ENCODE results near the gene WDFY1. TPM values are rescaled to one million over a fixed set of nuclear protein-coding genes. Genes with fewer than 3 reads are reported as not detected.

Gene WDFY1
- total and polyA plus RNA-seq, 11 donors: 5.6 to 30.5 (median 14.2) TPM

GRCh38 chr2:223936862-223937326 is 8.2 kb downstream of the WDFY1 start:
- intact Hi-C loops (cut with DNase I): no loop called here
- no peaks in the 10 kb centered on the region for H3K27me3 ChIP-seq
- H3K4me1 ChIP-seq: peaks cover 2 to 96% (median 61%) of the 10 kb centered on the region in 12 donors
- no peaks in the 10 kb centered on the region for H3K9me3 ChIP-seq
- no peak overlapping the region for H3K4me3 ChIP-seq
- no peak for TF ChIP-seq CTCF (IDR thresholded peaks at IDR 0.05)
- no peak for TF ChIP-seq POLR2A (IDR thresholded peaks at IDR 0.05)
- peak overlapping the region in 4 of 12 donors; percentile 5 to 44 (median 30) for H3K27ac ChIP-seq
- WGBS, 4 donors: 52 to 61% (median 56%) methylated on average over 5 of the region's 5 CpGs
- no peaks in the 10 kb centered on the region for H3K36me3 ChIP-seq
- no peak for DNase-seq
- ATAC-seq: peak in 1 of 4 donors; percentile 60

- Histone ChIP-seq H3K36me3 (no peaks in the 10 kb centered on the region), H3K9me3 (no peaks in the 10 kb centered on the region), H3K4me1 (peaks cover 11 to 97% (median 64%) of the 10 kb centered on the region in 12 donors), H3K27me3 (no peaks in the 10 kb centered on the region), H3K4me3 (no peak overlapping the region), H3K27ac (no peak overlapping the region)
- intact Hi-C loops (cut with DNase I): no loop called here
- no peak for TF ChIP-seq POLR2A (IDR thresholded peaks at IDR 0.05)
- TF ChIP-seq CTCF (IDR thresholded peaks at IDR 0.05): no peak
- DNase-seq (no peak), ATAC-seq (no peak)
These were observed 9.5 kb downstream of the WDFY1 start for GRCh38 chr2:223935459-223936125.

DNA sequence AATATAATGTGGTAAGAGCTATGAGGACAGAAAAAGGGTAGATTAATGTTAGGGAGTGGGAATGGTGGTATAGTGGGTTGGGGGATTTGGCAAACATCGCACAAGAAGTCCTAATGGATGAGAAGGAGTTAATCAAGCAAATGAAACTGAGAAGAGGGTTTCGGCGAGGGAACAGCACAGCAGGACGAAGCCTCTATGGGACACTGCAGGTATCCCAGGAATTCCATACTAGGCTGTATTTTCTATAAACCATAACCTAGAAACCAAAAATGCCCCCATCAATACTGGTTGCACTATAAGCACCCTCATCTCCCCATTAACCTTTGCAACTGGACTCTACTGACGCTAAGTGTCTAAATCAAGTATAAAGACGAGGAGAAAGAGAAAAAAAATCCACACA is 10.3 kb downstream of the WDFY1 start:
- 53 to 75% (median 57%) methylated on average over 6 of the region's 6 CpGs for WGBS, 4 donors
- ATAC-seq (no peak), DNase-seq (no peak)
- intact Hi-C loops (cut with DNase I): no loop called here
- no peak for TF ChIP-seq CTCF (IDR thresholded peaks at IDR 0.05)
- TF ChIP-seq POLR2A (IDR thresholded peaks at IDR 0.05): no peak
- no peaks in the 10 kb centered on the region for H3K36me3 ChIP-seq
- H3K27me3 ChIP-seq: no peaks in the 10 kb centered on the region
- H3K27ac ChIP-seq: no peak overlapping the region
- no peaks in the 10 kb centered on the region for H3K9me3 ChIP-seq
- H3K4me1 ChIP-seq: peaks cover 11 to 97% (median 72%) of the 10 kb centered on the region in 12 donors
- H3K4me3 ChIP-seq: no peak overlapping the region

DNA sequence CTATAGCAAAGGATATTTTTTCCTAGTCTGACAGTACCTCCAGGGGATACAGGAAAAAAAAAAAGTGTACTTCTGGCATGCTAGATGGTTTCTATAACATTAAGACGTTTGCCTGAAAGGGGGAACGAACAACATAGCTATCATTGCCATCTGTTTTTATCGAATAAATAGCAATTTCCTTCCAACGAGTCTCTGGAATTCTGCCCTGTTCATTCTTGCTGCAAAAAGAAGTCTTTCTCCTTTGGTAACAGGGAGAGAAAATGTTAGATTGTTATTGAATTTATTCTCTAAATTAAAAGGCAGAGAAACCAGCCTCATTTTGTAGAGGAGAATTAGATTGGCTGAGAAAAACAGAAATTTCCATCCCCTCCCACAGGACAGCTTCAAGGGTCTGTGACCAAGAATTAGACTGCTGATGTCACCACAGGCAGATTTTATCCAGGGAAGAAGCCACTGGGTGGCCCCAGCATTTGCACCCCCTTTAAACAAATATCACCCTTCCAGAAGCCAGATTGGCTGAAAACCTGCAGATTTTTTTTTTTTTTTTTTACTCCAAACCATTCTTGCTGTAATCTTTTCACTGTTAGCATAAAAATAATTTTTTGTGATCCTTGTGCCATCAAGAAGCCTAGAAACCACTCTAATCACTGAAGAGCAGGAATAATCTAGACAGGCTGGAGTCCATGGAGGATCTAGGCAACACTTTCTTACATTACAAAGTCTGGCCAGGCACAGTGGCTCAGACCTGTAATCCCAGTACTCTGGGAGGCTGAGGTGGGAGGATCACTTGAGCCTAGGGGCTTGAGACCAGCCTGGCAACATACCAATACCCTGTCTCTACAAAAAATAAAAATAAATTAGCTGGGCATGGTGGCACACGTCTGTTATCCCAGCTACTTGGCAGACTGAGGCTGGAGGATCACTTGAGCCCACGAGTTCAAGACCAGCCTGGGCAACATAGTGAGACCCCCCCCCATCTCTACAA is 12.0 kb downstream of the WDFY1 start:
- no peaks in the 10 kb centered on the region for H3K27me3 ChIP-seq
- no peak overlapping the region for H3K27ac ChIP-seq
- peaks cover 11 to 95% (median 72%) of the 10 kb centered on the region in 12 donors for H3K4me1 ChIP-seq
- H3K36me3 ChIP-seq: no peaks in the 10 kb centered on the region
- intact Hi-C loops (cut with DNase I): no loop called here
- H3K4me3 ChIP-seq: no peak overlapping the region
- peaks cover 0 to under 1% (median 0%) of the 10 kb centered on the region in 12 donors for H3K9me3 ChIP-seq
- no peak for DNase-seq
- ATAC-seq: no peak
- 47 to 57% (median 50%) methylated on average over 6 of the region's 6 CpGs for WGBS, 4 donors
- TF ChIP-seq POLR2A (IDR thresholded peaks at IDR 0.05) (no peak), CTCF (IDR thresholded peaks at IDR 0.05) (no peak)

Measured in heart left ventricle (tissue), 16 donors.